Stimulated activated naive CD8-positive, alpha-beta T cell treated with anti-CD3 and anti-CD28 coated beads, Interleukin-15, amount 100 ng/mL, for 72 hours (primary cell): Measurements from ENCODE around the gene ADAM22.

Experiments used
- ATAC-seq: fragments of 150-1000 bp; cut with Tn5 transposase; 2 replicates; pipeline ENCODE4 v1.10.0; 2021; ENCODE audit warnings: mild to moderate bottlenecking, moderate library complexity
- DNase-seq, 2 donors: peaks; one replicate each; pipeline ENCODE4 v3.0.0; 2021 to 2022
- H3K27ac Mint-ChIP-seq, 2 donors: one replicate each; pipeline ENCODE4 v1.8.0; 2022; ENCODE audit warnings: mild to moderate bottlenecking in 2 of 2, mixed read lengths in 2 of 2, moderate library complexity in 2 of 2
- H3K27me3 Mint-ChIP-seq: one replicate; pipeline ENCODE4 v1.8.0; 2022; ENCODE audit warnings: mixed read lengths
- H3K4me1 Mint-ChIP-seq: one replicate; pipeline ENCODE4 v1.8.0; 2022; ENCODE audit warnings: mild to moderate bottlenecking, mixed read lengths
- H3K4me3 Mint-ChIP-seq, 2 donors: one replicate each; pipeline ENCODE4 v1.8.0; 2022; ENCODE audit warnings: mild to moderate bottlenecking in 2 of 2, mixed read lengths in 2 of 2, moderate library complexity in 1 of 2
- H3K9me3 Mint-ChIP-seq, 2 donors: one replicate each; pipeline ENCODE4 v1.8.0; 2022; ENCODE audit warnings: mixed read lengths in 2 of 2

Gene ADAM22

DNA sequence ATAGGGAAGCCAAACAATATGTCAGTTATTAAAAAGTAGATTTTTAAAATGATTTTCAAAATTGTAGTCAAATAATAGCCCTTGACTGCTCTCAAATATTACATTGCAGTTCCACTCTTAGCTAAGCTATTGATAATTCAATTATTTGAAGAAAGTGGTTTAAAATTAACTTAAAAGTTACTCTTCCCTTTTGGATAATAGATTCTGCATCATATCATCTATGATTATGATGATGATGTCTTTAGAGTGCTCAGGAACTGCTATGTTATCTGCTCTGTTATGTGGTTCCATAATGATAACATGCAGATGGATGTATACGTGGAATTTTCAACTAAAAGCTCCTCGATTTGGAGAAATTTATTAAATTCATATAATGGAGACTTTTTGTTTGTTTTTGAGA, 110.0 kb downstream of the ADAM22 start:
- Mint-ChIP-seq H3K4me3 (no peak overlapping the region), H3K4me1 (peaks cover 17% of the 10 kb centered on the region), H3K9me3 (no peaks in the 10 kb centered on the region), H3K27ac (no peak overlapping the region), H3K27me3 (no peaks in the 10 kb centered on the region)
- no peak for DNase-seq
- ATAC-seq: no peak

DNA sequence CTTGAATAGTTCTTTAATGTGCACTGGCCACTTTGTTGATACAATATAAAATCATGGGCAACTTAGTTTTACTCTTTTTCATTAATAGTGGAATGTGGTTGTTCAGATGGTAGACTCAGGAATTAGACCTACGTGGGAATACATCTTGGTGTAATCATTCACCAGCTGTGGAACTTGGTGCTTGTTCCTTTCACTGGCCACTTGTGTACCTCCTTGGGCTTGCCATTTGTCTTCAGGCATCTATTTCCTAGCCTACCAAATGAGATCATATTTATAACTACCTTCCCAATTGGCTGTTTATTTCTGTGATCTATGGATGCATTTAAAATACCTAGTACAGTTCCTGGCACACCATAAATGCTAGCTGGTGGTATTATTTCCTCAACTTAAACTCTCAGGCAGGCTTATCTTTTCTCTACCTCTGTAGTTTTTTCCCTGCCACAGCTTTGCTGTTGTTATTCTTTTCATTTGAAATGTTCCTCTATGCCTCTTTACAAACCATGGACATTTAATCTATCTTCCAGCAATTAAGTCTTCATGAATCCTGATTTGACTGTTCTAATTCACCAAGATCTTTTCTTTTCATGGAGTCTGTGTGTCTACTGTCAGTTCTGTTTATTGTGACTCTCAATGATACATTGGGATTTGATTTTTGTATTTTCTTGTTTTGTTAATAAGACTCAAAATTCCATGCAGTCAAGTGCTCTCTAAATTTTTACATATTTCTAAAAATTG, 113.0 kb downstream of the ADAM22 start:
- Mint-ChIP-seq H3K9me3 (no peaks in the 10 kb centered on the region), H3K4me1 (peaks cover 13% of the 10 kb centered on the region), H3K4me3 (no peak overlapping the region), H3K27me3 (no peaks in the 10 kb centered on the region), H3K27ac (no peak overlapping the region)
- ATAC-seq (no peak), DNase-seq (no peak)

GRCh38 chr7:88057655-88058054, 123.6 kb downstream of the ADAM22 start:
- no peaks in the 10 kb centered on the region for H3K9me3 Mint-ChIP-seq
- H3K4me1 Mint-ChIP-seq: peaks cover 8% of the 10 kb centered on the region
- H3K27ac Mint-ChIP-seq: no peak overlapping the region
- DNase-seq (no peak), ATAC-seq (no peak)
- no peaks in the 10 kb centered on the region for H3K27me3 Mint-ChIP-seq
- H3K4me3 Mint-ChIP-seq: no peak overlapping the region

DNA sequence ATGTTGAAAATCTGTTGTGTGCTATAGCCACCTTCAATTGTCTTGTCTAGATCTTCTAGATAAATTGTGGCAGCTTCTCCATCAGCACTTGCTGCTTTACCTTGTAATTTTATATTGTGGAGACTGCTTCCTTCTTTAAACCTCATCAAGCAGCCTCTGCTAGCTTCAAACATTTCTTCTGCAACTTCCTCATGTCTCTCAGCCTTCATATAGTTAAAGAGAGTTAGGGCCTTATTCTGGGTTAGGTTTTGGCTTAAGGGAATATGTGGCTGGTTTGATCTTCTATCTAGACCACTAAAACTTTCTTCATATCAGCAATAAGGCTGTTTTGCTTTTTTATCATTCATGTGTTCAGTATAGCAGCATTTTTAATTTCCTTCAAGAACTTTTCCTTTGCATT, 128.2 kb downstream of the ADAM22 start:
- DNase-seq: no peak
- peaks cover 8% of the 10 kb centered on the region for H3K4me1 Mint-ChIP-seq

GRCh38 chr7:88069093-88069492, 135.0 kb downstream of the ADAM22 start:
- ATAC-seq (no peak), DNase-seq (no peak)
- peak overlapping the region in 1 of 2 donors; percentile 74 for H3K27ac Mint-ChIP-seq
- H3K4me1 Mint-ChIP-seq: no peaks in the 10 kb centered on the region
- H3K4me3 Mint-ChIP-seq: no peak overlapping the region
- no peaks in the 10 kb centered on the region for H3K9me3 Mint-ChIP-seq
- H3K27me3 Mint-ChIP-seq: no peaks in the 10 kb centered on the region

More for the DNA sequence above, 128.2 kb downstream of the ADAM22 start:
- Mint-ChIP-seq H3K9me3 (no peaks in the 10 kb centered on the region), H3K27me3 (no peaks in the 10 kb centered on the region), H3K27ac (no peak overlapping the region), H3K4me3 (no peak overlapping the region)
- ATAC-seq: no peak

- no peaks in the 10 kb centered on the region for H3K4me1 Mint-ChIP-seq
- no peaks in the 10 kb centered on the region for H3K27me3 Mint-ChIP-seq
- no peak overlapping the region for H3K27ac Mint-ChIP-seq
- DNase-seq (no peak), ATAC-seq (no peak)
- no peaks in the 10 kb centered on the region for H3K9me3 Mint-ChIP-seq
- H3K4me3 Mint-ChIP-seq: no peak overlapping the region
These were observed 138.1 kb downstream of the ADAM22 start for GRCh38 chr7:88071994-88072714.

- Mint-ChIP-seq H3K4me1 (no peaks in the 10 kb centered on the region), H3K27me3 (no peaks in the 10 kb centered on the region), H3K27ac (no peak overlapping the region), H3K4me3 (no peak overlapping the region), H3K9me3 (no peaks in the 10 kb centered on the region)
- ATAC-seq (no peak), DNase-seq (no peak)
These were observed 138.6 kb downstream of the ADAM22 start for GRCh38 chr7:88072715-88073055.

DNA sequence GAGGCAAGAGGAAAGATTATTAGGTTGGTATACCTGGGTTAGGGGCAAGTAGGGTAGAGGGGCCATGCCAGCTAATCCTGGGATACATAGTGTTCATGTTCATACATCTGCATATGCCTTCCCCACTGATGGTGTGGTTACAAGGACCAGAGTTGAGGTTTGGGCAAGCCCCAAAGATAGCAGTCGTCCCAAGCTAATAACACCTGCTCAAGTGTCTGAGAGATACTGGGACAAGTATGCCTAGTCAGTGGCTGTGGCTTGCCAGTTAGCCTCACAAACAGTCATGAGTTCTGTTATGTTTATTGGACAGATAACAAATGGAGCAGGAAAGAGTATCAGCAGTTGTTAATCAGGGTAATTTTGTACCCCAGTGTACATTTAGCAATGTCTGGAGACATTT, 139.6 kb downstream of the ADAM22 start:
- Mint-ChIP-seq H3K4me3 (no peak overlapping the region), H3K4me1 (no peaks in the 10 kb centered on the region), H3K9me3 (peaks cover 0 to 7% of the 10 kb centered on the region in 2 donors), H3K27me3 (no peaks in the 10 kb centered on the region), H3K27ac (no peak overlapping the region)
- DNase-seq (no peak), ATAC-seq (no peak)

GRCh38 chr7:88075216-88075615, 141.2 kb downstream of the ADAM22 start:
- Mint-ChIP-seq H3K9me3 (peaks cover 4 to 18% of the 10 kb centered on the region in 2 donors), H3K4me1 (no peaks in the 10 kb centered on the region), H3K4me3 (no peak overlapping the region), H3K27me3 (no peaks in the 10 kb centered on the region), H3K27ac (no peak overlapping the region)
- ATAC-seq (no peak), DNase-seq (no peak)

GRCh38 chr7:88083883-88084282, 149.8 kb downstream of the ADAM22 start:
- Mint-ChIP-seq H3K27ac (no peak overlapping the region), H3K4me1 (no peaks in the 10 kb centered on the region), H3K4me3 (no peak overlapping the region), H3K27me3 (no peaks in the 10 kb centered on the region), H3K9me3 (peaks cover 8 to 16% of the 10 kb centered on the region in 2 donors)
- no peak for ATAC-seq
- DNase-seq: no peak

- DNase-seq (no peak), ATAC-seq (no peak)
- peak overlapping the region in 1 of 2 donors; percentile 56 for H3K27ac Mint-ChIP-seq
- no peak overlapping the region for H3K4me3 Mint-ChIP-seq
- H3K9me3 Mint-ChIP-seq: no peaks in the 10 kb centered on the region
- H3K4me1 Mint-ChIP-seq: peaks cover 10% of the 10 kb centered on the region
- H3K27me3 Mint-ChIP-seq: no peaks in the 10 kb centered on the region
These were observed 155.5 kb downstream of the ADAM22 start for GRCh38 chr7:88089561-88089960.

- Mint-ChIP-seq H3K27ac (peak overlapping the region in 1 of 2 donors; percentile 56), H3K9me3 (no peaks in the 10 kb centered on the region), H3K27me3 (no peaks in the 10 kb centered on the region), H3K4me3 (peak overlapping the region in 1 of 2 donors; percentile 42), H3K4me1 (peaks cover 10% of the 10 kb centered on the region)
- ATAC-seq: no peak
- no peak for DNase-seq
These were observed 156.2 kb downstream of the ADAM22 start for GRCh38 chr7:88090240-88090639.

- peak overlapping the region in 1 of 2 donors; percentile 42 for H3K4me3 Mint-ChIP-seq
- no peaks in the 10 kb centered on the region for H3K9me3 Mint-ChIP-seq
These were observed 156.6 kb downstream of the ADAM22 start for GRCh38 chr7:88090671-88091070.

DNA sequence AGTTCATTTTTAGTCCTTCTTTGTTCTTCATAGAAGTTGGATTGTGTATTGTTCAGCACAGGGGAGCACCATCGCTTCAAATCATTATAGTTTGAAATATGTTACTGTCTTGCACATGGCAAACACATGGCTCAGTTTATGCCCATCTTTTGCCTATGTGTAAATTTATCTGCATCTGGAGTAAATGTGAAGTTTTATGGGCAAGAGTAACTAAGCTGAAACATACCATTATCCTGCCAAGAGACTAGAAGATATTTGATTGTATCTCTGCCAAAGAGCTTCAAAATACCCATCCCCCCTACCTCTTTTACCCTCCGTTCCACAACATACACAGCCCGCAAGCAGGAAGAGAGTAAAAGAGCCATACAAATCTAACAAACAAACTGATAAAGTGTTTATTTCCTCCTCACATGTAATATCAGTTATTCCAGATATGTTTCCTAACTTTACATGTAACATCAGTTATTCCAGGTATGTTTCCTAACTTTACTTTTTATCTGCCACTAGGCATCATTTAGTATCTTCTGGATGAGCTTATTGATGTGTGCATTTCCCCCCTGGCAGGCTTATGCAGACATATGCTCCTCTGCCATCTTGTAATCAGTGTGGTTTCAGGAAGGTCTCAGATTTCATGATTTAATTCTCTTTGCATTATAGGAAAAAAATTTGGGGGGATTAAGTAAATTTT, 158.1 kb downstream of the ADAM22 start:
- H3K27ac Mint-ChIP-seq: no peak overlapping the region
- no peak for ATAC-seq
- H3K4me3 Mint-ChIP-seq: no peak overlapping the region
- no peaks in the 10 kb centered on the region for H3K27me3 Mint-ChIP-seq
- DNase-seq: no peak
- H3K9me3 Mint-ChIP-seq: no peaks in the 10 kb centered on the region
- peaks cover 10% of the 10 kb centered on the region for H3K4me1 Mint-ChIP-seq

More at GRCh38 chr7:88090671-88091070, 156.6 kb downstream of the ADAM22 start:
- DNase-seq (no peak), ATAC-seq (peak; percentile 43)
- Mint-ChIP-seq H3K27me3 (no peaks in the 10 kb centered on the region), H3K27ac (peak overlapping the region in 1 of 2 donors; percentile 56), H3K4me1 (peaks cover 10% of the 10 kb centered on the region)

GRCh38 chr7:88092676-88092999, 158.6 kb downstream of the ADAM22 start:
- Mint-ChIP-seq H3K4me1 (peaks cover 10% of the 10 kb centered on the region), H3K9me3 (no peaks in the 10 kb centered on the region), H3K27me3 (no peaks in the 10 kb centered on the region), H3K27ac (no peak overlapping the region), H3K4me3 (no peak overlapping the region)
- DNase-seq (no peak), ATAC-seq (no peak)

- Mint-ChIP-seq H3K4me3 (no peak overlapping the region), H3K27ac (peak overlapping the region in 1 of 2 donors; percentile 66), H3K27me3 (no peaks in the 10 kb centered on the region), H3K4me1 (peaks cover 17% of the 10 kb centered on the region), H3K9me3 (no peaks in the 10 kb centered on the region)
- DNase-seq: no peak
- ATAC-seq: peak; percentile 74
These were observed 167.7 kb downstream of the ADAM22 start for GRCh38 chr7:88101769-88102168.
